ENCODE results near the gene HSFX2.
"Not testable (repeated sequence)": the region's sequence is repeated elsewhere in the genome, so short reads cannot be mapped to it uniquely, and the experiment has no call there.

HSFX2 gene

GRCh38 chrX:149545545-149546543 lies 49.3 kb downstream of the HSFX2 start:
- H3K36me3 Mint-ChIP-seq (ENCODE audit: low read depth); H3K27me3 Mint-ChIP-seq (ENCODE audit: low read depth, poor library complexity); H3K27ac Mint-ChIP-seq; H3K4me3 Mint-ChIP-seq; H3K4me1 Mint-ChIP-seq: not testable (repeated sequence)
- H3K9me3 Mint-ChIP-seq = peaks cover 14% of the 10 kb centered on the region
- peak; percentile 15 for TF ChIP-seq CTCF (IDR thresholded peaks at IDR 0.05)
- DNase-seq = peak; percentile 29
